Activated CD4-positive, alpha-beta T cell treated with anti-CD3 and anti-CD28 coated beads for 24 hours (primary cell): ENCODE measurements around the gene CCT8.

Source experiments
- DNase-seq, 2 donors: peaks; one replicate each; pipeline ENCODE4 v3.0.0-alpha.2; 2020; ENCODE audit warnings: low read depth in 2 of 2

The CCT8 gene

DNA sequence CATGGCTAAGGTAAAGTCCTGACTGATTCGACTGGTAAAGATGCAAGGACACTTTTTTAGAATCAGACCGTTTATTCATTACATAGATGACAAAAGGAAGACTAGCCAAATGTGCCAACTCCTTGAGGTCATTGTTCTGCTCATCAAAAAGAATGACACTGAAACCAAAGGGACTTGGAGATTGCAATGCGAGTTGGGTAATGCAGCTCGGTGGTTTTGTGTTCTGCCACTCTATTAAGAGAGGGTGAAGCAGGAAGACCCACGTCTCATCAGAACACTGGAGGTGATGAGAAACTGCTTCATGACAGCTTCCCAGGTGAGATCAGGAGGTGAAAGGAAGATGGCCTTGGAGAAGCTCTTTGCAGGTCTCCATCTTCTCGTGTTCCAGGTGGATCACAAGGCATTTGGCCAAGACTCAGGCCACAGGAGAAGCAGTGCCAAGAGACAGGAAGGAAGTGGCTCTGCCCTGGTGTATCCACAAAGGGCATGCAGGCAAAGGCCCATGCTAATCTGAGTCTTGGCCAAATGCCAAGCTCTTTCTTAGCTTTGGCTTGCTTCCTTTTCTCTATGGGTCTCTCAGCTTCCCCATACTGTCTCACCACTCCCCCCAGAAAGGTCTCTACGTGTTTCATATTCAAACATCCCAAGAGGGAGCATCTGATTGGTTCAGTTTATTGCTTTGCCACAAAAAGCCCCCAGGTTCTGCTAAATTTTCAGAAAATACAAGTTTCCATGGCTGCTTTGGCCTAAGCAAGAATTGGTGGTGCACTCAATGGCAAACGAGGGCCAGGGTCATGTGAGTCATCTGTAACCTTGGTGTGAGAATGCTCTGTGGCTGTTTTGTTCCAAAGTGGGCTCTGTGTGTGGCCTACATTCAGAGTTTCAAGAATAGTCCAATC lies 5.7 kb upstream of the CCT8 start:
- no peak for DNase-seq

DNA sequence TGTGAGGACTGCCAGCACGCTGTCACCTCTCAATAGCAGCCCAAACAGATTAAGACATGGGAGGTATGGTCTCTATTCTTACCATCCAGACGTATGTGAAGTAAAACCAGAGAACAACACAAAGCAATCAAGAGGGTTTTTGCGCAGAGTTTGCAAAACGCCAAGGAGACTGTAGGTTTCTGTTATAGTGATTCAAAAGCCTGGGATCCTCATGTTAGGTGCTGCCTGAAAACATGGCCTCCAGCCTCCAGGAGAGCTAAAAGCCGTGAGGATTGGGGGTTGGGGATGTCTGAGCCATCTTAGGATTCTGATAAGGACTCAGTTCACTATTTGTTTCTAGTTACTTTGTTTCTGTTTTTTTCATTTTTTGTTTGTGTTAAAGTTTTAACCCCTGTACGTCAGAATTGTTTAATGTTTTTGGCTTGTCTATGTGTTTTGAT lies 4.2 kb upstream of the CCT8 start:
- DNase-seq, result no peak

DNA sequence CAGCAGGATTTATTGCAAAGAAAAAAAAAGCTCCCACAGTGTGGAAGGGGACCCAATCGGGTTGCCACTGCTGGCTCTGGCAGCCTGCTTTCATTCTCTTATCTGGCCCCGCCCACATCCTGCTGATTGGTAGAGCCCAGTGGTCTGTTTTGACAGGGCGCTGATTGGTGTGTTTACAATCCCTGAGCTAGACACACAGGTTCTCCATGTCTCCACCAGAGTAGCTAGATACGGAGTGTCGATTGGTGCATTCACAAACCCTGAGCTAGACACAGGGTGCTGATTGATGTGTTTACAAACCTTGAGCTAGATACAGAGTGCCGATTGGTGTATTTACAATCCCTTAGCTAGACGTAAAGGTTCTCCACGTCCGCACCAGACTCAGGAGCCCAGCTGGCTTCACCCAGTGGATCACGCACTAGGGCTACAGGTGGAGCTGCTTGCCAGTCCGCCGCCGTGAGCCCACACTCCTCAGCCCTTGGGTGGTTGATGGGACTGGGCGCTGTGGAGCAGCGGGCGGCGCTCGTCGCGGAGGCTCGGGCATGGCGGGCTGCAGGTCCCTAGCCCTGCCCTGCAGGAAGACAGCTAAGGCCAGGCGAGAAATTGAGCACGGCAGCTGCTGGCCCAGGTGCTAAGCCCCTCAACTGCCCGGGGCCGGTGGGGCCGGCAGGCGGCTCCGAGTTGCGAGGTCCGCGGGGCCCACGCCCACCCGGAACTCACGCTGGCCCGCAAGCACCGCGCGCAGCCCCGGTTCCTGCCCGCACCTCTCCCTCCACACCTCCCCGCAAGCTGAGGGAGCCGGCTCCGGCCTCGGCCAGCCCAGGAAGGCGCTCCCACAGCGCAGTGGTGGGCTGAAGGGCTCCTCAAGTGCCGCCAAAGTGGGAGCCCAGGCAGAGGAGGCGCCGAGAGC lies 3.5 kb upstream of the CCT8 start:
- peak; percentile 46 to 49 for DNase-seq

DNA sequence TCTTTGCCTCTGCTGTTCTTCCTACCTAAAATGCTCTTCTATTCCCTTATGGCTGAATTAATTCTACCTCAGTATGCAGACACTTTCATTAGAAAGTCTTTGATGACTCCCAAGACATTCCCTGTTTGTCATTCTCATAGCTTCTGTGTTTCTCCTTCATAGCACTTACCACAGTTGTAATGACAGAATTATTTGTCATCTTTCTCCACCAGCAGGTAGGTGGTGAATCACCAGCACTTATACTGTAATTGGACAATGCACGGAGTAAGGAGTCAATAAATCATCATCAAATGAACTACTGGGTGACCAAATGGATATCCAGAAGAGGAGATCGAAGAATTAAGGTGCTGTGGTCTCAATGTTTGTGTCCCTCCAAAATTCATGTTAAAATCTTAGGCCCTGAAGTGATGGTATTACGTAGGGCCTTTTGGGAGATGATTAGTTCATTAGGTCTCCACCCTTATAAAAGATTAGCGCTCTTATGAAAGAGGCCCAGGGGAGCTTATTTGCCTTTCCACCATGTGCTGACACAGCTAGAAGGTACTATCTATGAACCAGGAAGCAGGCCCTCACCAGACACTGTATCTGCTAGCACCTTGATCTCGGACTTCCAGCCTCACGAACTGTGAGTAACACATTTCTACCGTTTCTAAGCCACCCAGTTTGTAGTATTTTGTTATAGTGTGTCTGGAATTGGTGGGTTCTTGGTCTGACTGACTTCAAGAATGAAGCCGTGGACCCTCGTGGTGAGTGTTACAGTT lies 2.4 kb upstream of the CCT8 start:
- DNase-seq, result no peak

DNA sequence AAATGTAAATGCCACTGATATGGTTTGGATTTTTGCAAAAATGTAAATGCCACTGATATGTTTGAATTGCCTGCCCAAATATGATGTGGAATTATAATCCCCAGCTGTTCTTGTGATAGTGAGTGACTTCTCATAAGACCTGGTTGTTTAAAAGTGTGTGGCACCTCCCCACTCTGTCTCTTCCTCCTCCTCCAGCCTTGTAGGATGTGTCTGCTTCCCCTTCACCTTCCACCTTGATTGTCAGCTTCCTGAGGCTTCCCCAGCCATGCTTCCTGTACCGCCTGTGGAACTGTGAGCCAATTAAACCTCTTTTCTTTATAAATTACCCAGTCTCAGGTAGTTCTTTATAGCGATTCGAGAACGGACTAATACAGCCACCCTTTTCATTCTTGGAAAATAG lies 1.3 kb upstream of the CCT8 start:
- DNase-seq, result no peak

DNA sequence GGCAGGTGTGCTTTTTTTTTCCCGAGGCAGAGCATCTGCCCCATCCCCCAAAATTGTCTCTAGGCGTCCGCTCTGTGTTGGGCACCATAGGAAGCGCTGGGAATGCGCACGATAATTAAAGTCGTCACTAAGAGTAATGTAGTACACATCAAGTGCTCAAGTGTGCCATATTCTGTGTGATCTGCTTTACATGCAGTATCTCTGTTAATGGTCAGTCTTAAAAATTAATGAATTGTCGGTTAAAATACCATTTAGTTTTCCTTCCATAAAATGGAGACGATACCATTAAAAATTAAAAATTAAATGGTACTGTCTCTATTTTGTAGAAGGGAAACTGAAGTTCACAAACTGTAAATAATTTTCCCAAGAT lies 544 bp upstream of the CCT8 start:
- DNase-seq, result no peak

DNA sequence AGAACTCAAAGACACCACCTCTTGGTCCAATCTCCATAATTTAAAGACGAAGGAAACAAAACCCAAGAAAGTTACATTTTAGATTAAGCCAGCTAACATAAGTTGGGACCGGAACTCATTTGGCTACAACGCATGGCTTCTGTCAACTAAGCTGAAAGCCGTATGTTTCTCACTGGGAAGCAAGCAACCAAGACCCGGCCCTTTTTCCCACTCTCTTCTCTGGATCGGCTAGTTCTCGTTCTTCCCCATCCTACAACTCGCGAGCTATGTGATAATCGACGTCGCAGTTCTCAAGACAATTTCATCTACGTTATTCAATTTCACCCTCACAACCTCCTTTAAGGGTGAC lies 601 bp downstream of the CCT8 start:
- no peak for DNase-seq

DNA sequence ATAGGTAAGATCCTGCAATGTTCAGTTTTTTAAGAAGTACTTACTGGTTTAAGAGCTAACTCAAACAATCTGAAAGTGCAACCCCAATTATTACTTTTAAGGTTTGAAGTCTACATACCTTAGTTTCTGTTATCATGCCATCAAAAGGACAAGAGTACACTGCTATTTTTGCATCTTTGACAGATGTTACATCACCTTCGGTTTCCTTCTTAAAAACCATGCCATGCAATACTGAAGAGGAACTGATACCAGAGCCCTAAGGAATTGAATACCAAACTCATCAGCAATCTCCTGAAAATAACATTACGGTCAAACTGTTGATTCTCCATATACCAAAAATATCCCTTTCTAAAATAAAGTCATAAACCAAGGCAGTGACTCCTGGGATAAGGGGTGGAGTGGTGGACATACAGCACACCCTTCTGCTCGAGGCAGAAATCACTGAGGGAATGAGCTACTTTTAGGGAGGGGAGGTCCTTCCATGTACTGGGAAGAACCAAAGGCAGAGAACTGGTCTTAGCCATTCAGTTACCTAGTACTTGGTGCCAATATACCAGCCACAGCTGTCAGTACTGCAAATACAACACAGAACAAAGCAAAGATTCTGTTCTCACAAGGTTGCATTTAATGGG lies 8.5 kb downstream of the CCT8 start:
- DNase-seq, result no peak

DNA sequence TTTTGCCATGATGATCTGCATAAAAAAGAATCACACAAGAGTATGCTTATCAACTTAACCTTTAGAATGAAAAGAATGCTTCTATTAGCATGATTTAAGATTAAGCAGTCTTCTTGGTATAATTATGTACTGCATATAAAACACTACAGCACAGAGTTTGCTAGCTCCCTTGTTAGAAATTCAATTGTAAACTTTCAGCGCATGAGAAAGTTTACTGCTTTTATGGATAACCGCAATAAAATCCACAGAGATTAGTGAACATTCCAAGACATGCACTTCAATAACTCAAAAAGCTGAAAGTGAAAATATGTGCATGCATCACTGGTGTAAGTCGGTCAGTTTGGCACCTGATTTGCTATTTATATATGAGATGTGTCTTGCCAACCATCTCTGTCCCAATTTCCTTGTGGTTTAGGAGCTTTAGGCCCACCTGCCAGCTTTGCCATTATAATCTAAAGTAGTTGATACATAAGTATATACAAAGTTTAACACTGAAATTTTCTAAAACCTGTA lies 16.9 kb downstream of the CCT8 start:
- no peak for DNase-seq

DNA sequence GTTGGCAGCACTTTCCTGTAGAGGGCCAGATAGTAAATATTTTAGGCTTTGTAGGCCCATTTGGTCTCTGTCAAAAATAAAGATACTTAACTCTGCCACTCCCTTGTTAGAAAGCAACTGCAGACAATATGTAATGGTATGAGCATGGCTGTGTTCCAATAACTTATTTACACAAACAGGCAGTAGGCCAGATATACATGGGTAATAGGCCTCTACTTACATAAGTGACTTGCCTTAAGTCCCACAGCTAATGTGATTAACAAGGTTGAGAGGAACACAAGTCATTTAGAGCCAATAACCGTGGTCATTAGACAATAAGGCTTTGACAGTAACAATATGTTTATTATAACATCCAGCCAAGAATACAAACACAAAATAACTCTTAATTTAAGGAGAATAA lies 17.4 kb downstream of the CCT8 start:
- DNase-seq, result no peak

DNA sequence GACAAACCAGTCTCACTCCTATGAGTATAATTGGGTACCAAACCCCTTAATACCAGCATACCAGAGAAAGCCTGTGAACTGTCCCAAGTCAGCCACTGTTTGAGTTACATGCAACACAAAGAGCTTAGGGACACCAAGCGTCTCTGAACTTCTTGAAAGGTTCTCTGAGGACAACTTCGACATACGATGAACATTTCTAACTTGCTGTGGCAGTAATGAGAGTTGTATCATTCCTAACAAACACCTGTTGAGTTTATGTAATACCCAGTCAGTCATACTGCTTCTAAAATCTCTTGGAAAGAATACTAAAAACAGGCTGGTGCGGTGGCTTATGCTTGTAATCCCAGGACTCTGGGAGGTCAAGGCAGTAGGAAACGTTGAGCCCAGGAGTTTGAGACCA lies 18.4 kb downstream of the CCT8 start:
- no peak for DNase-seq

DNA sequence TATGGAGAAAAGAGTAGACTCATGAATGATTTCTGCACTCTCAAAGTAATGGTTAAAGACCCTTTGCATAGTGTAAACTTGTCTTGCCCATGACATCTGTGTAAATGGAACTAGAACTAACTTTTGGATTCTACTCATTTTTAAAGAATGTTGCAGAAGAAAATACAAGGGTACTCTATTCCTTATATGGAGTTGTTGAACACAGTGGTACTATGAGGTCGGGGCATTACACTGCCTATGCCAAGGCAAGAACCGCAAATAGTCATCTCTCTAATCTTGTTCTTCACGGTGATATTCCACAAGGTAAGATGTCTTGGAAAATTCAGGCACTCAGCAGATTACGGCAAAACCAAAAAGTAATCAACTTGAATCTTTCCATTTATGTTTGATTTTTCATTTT lies 19.8 kb downstream of the CCT8 start:
- DNase-seq, result no peak

DNA sequence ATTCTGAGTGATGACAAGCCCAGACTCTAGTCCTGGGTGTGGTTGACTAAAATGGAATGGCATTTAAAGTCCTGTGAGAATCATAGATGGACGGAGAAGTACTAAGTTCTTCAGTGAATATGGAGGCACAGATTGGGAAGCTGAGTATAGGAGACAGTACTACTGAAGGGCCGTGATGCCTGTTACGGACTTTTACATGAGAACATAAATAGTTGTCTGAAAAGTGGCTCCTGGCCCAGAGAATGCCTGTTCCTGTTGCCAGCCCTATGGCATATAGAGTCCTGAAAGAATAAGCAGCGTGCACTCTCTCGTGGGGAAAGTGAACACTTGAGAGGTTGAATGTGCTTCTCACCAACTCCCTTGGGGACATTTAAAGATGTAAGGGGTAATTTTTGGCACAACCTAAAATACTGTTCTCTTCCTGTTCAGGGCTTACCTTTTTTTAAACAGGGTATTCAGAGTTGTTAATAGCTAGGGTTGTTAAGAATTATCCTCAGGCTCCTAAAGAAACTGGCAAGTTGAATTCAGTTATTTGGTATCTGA lies 20.4 kb downstream of the CCT8 start:
- no peak for DNase-seq

DNA sequence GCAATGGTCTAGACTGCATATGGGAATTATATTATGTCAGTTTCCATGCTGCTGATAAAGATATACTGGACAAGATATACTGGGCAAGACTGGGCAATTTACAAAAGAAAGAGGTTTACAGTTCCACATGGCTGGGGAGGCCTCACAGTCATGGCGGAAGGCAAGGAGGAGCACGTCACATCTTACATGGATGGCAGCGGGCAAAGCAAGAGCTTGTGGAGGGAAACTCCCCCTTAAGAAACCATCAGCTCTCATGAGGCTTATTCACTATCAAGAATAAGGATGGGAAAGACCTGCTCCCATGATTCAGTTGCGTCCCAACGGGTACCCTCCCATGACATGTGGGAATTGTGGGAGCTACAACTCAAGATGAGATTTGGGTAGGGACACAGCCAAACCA lies 21.2 kb downstream of the CCT8 start:
- no peak for DNase-seq

DNA sequence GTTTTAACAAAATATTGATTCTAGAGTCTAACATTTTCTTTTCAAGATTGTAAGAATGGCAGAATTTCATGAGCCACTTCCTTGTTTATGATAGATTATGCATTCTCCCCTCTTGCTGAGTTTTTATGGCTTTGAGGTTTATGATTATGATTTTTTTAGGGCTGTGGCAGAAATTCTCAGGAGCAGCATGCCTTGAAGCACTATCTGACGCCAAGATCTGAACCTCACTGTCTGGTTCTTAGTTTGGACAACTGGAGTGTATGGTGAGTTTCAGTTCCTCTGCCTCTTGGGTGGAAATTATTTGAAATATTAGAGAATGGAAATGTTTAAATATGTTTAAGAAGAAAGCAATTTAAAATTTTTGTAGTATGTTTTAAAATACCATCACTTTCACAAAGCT lies 38.8 kb downstream of the CCT8 start:
- no peak for DNase-seq

DNA sequence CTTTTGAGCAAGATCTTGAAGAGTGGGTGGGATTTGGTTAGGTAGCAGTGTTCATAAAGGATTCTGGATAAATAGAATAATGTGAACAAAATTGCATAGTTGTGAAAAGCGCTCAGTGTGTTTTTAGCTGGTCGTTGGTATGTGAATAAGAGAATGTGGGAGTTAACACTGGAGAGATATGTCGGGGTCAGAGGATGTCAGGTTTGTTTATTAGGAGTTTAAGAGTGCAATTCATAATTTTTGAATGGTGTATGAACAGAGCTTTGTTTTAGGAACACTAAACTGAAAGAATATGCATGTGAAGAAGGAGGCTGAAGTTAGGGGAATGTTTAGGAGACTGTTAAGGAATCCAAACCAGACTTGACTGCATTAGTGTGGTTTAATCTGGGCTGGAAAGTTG lies 39.6 kb downstream of the CCT8 start:
- DNase-seq, result no peak

DNA sequence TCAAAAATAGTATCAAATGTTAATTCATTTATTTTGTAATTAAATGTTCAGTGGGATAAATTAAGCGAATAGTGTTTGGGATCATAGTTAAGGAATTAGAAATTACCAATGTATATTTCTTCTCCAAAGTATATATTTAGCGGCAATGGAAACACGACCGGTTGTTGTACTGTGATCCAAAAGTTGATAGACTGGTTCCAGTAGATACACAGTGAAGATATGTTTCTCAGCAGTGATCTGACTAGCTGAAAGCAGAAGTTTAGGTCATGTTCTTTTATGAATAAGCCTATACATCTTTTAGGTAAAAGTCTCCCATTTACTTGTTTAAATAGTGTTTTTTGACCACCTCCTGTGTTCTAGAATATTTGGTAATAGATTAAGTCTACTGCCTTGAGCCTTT lies 40.1 kb downstream of the CCT8 start:
- no peak for DNase-seq

DNA sequence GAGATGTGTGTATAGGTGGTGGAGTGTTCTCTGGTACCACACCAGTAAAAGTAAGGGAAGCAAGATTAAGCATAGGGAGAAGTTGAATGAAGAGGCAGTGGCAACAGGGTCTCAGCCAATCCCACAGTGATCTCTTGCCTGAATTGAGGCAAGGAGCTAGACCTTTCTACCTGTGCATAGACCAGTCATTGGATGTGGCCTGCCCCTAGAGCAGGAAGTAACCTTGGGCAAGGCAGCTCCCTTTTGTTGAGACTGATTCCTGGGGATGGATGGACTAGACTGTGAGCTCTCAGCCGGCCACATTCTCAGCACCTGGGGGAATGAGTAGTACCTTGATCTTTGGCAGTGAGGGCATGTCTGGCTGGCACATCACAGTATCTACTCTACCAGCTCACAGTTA lies 42.5 kb downstream of the CCT8 start:
- DNase-seq, result no peak

DNA sequence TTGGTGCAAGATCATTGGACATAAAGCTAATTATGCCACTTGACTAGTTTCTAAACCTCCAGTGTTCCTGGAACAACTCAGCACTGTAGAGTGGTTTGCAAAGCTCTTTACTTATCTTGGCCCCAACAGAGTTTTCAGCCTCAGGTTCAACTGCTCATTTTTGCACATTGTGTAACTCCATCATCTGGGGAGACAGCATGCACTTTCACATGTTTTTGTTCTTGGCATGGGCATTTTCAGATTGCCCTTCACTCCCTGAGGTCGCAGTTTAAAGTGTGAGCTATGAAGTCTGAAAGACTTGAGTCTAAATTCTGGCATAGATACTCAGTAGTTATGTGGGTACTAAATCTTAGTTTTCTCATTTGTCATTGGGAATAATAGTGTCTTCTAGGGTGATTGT lies 43.9 kb downstream of the CCT8 start:
- no peak for DNase-seq

DNA sequence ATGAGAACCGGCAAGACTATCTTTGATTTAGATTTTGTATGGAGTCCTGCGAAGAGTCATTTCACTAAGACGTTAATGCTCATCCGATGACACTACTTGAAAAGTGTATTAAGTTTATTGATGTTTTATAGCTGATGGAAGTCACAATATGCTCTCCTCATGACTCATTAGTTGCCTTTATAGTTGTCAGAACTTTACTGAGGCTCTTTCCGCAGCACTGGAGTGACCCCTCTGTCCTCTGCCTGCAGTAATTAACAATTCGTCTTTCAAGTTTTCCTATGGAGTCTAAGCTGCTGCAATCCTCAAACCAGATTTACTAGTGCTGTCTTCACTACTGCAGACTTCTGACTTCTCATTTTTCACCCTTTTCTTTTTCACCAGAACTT lies 48.1 kb downstream of the CCT8 start:
- DNase-seq, result no peak
